Immature natural killer cell (primary cell): Measurements from ENCODE around the gene C1orf105. TPM values are rescaled to one million over a fixed set of nuclear protein-coding genes. Genes with fewer than 3 reads are reported as not detected.
"Not testable (repeated sequence)": the region's sequence is repeated elsewhere in the genome, so short reads cannot be mapped to it uniquely, and the experiment has no call there.

Experiments
- DNase-seq, 3 donors: peaks; one replicate each; pipeline ENCODE4 v3.0.0; 2022; ENCODE audit warnings: mixed read lengths in 1 of 3
- H3K27ac Mint-ChIP-seq, 6 donors: one replicate each; pipeline ENCODE4 v1.8.0; 2020; ENCODE audit warnings: mixed read lengths in 6 of 6, mild to moderate bottlenecking in 5 of 6, inconsistent platforms in 4 of 6, moderate library complexity in 3 of 6
- H3K27me3 Mint-ChIP-seq, 3 donors: one replicate each; pipeline ENCODE4 v1.8.0; 2020 to 2021; ENCODE audit warnings: low read depth in 3 of 3, mild to moderate bottlenecking in 3 of 3, mixed read lengths in 3 of 3, moderate library complexity in 3 of 3, inconsistent platforms in 1 of 3
- H3K36me3 Mint-ChIP-seq, 3 donors: one replicate each; pipeline ENCODE4 v1.8.0; 2020; ENCODE audit warnings: mixed read lengths in 3 of 3, inconsistent platforms in 2 of 3, mild to moderate bottlenecking in 2 of 3
- H3K4me1 Mint-ChIP-seq, 2 donors: one replicate each; pipeline ENCODE4 v1.8.0; 2020; ENCODE audit warnings: inconsistent platforms in 2 of 2, mild to moderate bottlenecking in 2 of 2, mixed read lengths in 2 of 2, moderate library complexity in 1 of 2
- H3K4me3 Mint-ChIP-seq, 5 donors: one replicate each; pipeline ENCODE4 v1.8.0; 2020; ENCODE audit warnings: mild to moderate bottlenecking in 5 of 5, mixed read lengths in 5 of 5, inconsistent platforms in 3 of 5, moderate library complexity in 3 of 5
- H3K9me3 Mint-ChIP-seq, 6 donors: one replicate each; pipeline ENCODE4 v1.8.0; 2020; ENCODE audit warnings: mild to moderate bottlenecking in 6 of 6, mixed read lengths in 6 of 6, inconsistent platforms in 4 of 6, moderate library complexity in 3 of 6
- polyA plus RNA-seq, 3 donors: library from polyadenylated mRNA; unstranded; fragments of 300-500 nt; fragmentation: Illumina TruSeq; gene quantifications; one replicate each; pipeline ENCODE4 v1.2.3, GENCODE V29; 2021

Gene C1orf105, protein sequence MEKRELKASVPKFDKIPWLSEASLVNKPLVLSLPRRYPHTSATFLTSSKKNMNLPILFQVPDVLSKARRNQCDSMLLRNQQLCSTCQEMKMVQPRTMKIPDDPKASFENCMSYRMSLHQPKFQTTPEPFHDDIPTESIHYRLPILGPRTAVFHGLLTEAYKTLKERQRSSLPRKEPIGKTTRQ
- not detected for polyA plus RNA-seq

DNA sequence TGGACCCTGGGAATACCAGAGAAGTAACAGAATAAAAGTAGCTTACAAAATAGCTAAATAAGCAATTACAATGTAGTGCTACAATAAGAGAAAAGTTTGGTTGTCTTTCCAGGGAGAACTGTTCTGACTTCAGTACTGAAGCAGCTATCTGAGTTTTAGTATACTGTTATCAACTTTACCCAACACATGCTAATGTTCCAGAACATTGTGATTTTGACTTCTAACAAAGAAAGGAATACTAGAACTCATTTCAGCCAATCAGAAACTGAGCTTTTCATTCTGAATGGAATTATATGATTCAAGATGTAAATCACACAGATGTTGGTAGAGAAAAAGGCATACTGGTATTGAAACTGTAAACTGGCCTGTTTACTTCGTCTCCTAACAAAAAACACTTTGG lies at the start of gene C1orf105:
Gene C1orf105 (plus strand): TSS at position 301 of the 400 bp plus-strand sequence. CDS start 201 bp downstream, outside the sequence.
- DNase-seq, result no peak
- Mint-ChIP-seq H3K36me3 (peaks cover 0 to 2% (median 0%) of the 10 kb centered on the region in 3 donors), H3K27ac (no peak within 1 kb of the TSS)

DNA sequence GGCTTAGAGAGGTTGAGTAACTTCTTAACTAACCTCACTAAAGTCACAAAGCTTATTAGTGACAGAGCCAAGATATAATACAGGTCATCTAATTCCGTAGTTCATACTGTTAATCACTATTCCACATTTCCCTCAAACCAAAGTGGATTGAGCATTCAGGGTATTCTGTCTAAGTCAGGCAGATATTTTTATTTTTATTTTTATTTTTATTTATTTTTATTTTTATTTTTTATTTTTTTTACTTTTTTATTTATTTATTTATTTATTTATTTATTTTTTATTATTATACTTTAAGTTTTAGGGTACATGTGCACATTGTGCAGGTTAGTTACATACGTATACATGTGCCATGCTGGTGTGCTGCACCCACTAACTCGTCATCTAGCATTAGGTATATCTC lies 48.8 kb upstream of the C1orf105 start:
- Mint-ChIP-seq H3K36me3 (peaks cover 13 to 18% (median 14%) of the 10 kb centered on the region in 3 donors), H3K9me3 (peaks cover 10 to 16% (median 12%) of the 10 kb centered on the region in 6 donors), H3K4me1 (peaks cover 20 to 24% of the 10 kb centered on the region in 2 donors)
- not testable (repeated sequence) for H3K27ac Mint-ChIP-seq, H3K27me3 Mint-ChIP-seq, H3K4me3 Mint-ChIP-seq, DNase-seq

More for the DNA sequence above, at the start of gene C1orf105:
- Mint-ChIP-seq H3K4me1 (no peaks in the 10 kb centered on the region), H3K27me3 (no peaks in the 10 kb centered on the region), H3K4me3 (no peak within 1 kb of the TSS), H3K9me3 (no peaks in the 10 kb centered on the region)

DNA sequence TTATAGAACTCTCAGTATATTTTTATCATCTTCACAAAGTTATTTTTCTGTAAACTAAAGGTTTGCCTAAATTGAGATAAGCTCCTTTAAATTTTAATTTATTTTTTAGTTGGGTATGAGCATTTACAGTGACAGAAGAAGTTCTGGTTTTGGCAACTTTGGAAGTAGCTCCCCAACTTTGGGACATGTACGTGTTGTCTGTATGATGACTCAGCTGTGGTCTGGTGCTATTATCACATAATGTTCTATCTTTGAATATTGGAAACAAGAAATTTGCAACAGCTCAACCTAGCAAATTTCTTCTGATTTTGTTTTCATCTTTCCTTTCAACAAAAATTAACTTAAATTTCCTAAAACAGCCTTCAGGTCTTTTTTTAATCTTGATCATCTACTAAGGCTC lies 46.6 kb upstream of the C1orf105 start:
- Mint-ChIP-seq H3K4me1 (peaks cover 25 to 26% of the 10 kb centered on the region in 2 donors), H3K9me3 (peaks cover 0 to 3% (median 0%) of the 10 kb centered on the region in 6 donors), H3K27me3 (peaks cover 0 to 2% (median 2%) of the 10 kb centered on the region in 3 donors), H3K27ac (no peak overlapping the region), H3K36me3 (no peaks in the 10 kb centered on the region), H3K4me3 (no peak overlapping the region)
- DNase-seq, result no peak

DNA sequence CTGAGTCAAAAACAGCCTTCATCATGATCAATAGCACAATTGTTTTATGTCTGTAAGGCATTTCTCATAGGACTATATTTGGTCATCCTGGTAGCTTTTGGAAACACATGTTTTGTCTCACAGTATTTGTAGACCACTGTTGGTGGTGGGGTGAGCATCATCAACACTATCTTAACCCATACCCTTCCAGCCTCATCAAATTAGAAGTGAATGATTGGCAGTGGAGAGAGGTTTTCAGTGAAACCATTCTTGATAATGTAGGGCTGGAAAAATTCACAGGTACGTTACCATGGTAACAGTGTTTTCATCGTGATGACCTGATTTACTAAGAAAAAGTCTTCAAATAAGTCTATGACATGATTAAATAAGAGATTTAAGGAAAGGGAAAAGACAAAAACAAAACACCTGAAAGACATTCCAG lies 45.3 kb upstream of the C1orf105 start:
- Mint-ChIP-seq H3K4me1 (peaks cover 32% of the 10 kb centered on the region in 2 donors), H3K27ac (no peak overlapping the region), H3K9me3 (no peaks in the 10 kb centered on the region), H3K27me3 (peaks cover 0 to 2% (median 2%) of the 10 kb centered on the region in 3 donors), H3K36me3 (no peaks in the 10 kb centered on the region), H3K4me3 (no peak overlapping the region)
- no peak for DNase-seq

DNA sequence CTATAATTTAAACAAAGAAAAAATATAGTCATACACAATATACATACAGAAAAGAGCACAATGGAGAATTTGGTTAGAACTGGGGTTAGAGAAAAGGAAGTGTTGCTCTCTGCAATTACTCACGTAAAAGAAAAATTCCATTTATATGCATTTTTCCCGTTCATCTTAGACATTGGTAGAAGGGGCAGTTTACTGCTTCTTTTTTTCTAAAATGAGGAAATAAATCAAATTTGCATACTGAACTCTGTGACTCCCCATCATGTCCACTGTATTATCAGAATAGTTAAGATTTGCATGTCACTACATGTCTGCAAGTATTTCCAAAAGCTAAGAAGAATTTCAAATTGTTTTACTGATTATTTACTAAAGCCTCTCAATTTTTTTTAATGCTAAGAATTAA lies 44.1 kb upstream of the C1orf105 start:
- Mint-ChIP-seq H3K36me3 (no peaks in the 10 kb centered on the region), H3K27me3 (peaks cover 2% of the 10 kb centered on the region in 3 donors), H3K4me3 (peak overlapping the region in 2 of 5 donors; percentile 23 to 50), H3K27ac (peak overlapping the region in 1 of 6 donors; percentile 8), H3K4me1 (peaks cover 43 to 44% of the 10 kb centered on the region in 2 donors), H3K9me3 (no peaks in the 10 kb centered on the region)
- DNase-seq, result no peak

DNA sequence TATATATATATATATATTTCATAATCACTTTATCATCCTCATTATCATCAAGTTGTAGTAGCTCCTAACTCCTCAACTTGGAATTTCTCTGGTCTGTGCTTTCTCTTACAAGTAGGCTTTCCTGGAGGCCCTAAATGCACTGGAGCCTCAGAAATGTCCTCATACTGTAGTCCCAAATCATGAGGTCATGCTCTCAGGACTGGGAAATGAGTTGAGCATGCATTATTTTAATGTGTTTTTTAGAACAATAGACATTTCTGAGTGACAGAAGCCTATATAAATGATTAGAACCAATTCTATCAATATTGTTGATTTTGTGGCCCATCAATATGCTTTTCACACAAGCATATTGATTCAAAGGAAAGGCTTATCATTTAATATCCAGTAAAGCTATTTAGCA lies 42.9 kb upstream of the C1orf105 start:
- H3K9me3 Mint-ChIP-seq, result no peaks in the 10 kb centered on the region
- peaks cover 53 to 56% of the 10 kb centered on the region in 2 donors for H3K4me1 Mint-ChIP-seq

DNA sequence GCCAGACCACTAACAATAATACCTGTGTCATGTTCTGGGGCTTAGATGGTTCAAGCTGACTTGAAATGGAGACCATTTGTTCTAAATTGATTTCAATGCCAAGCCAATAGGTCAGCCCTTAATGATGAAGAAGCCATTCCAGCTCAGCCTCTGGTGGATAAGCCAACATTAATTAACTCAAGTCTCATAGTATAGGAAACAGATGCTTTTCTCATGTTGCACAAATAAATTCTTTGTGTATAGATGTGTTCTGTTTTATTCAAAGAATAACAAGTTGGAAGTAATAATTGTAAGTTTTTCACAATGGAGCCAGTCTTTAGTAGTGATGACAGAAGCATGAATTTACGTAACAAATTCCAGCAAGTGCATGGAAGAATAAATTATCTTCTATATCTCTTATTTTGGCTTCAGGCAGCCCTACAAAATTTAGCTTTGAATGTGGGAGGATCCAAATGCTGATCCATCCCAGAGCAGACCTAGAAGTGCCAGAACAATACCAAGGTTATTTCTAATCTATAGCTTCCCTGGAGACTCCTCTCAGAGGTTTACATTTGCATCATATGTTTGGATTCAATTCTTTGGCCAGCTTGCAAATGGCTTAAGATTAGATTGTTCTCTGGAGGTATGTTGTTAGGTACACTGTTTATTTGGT lies 42.2 kb upstream of the C1orf105 start:
- no peaks in the 10 kb centered on the region for H3K9me3 Mint-ChIP-seq
- H3K4me3 Mint-ChIP-seq, result no peak overlapping the region
- DNase-seq, result no peak
- no peaks in the 10 kb centered on the region for H3K36me3 Mint-ChIP-seq
- H3K27ac Mint-ChIP-seq, result peak overlapping the region in 2 of 6 donors; percentile 30 to 39
- H3K27me3 Mint-ChIP-seq, result peaks cover 2% of the 10 kb centered on the region in 3 donors
- peaks cover 55 to 58% of the 10 kb centered on the region in 2 donors for H3K4me1 Mint-ChIP-seq

More for the DNA sequence above, 42.9 kb upstream of the C1orf105 start:
- Mint-ChIP-seq H3K27ac (no peak overlapping the region), H3K27me3 (peaks cover 2% of the 10 kb centered on the region in 3 donors), H3K36me3 (no peaks in the 10 kb centered on the region), H3K4me3 (no peak overlapping the region)
- no peak for DNase-seq

DNA sequence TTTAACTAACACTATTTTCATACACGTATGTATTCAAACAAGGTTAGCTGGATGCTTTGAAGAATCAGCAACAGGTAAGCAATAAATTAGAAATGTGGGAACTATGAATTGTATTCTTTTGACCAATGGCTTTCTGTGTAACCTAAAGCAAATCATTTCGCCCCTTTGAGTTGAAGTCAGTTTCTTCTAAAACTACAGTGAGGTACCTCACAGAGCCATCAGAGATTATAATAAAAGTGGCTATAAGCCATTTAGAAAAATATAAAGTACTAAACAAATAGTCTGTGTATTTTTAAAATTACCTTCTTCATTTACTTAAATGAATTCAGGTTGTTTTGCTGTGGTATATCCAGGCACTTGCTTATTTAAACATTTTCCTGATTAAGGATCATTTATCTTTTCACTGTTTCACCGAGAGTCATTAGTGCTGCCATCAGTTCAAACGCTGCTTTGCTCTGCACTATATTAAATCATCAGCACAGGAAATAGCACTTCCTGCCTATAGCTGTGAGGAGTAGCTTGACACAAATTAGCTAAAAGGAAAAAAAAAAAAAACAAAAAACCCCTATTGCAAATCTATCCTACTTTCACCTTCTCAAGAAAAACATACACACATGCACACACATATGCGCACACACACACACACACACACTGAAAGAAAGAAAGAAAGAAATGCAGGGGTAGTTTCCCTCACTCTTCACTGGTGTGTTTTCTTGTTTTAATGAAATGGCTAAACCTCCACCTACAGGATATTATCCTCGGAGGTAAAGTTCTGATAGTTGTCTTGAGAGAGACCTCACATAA lies 39.8 kb upstream of the C1orf105 start:
- peak overlapping the region; percentile 85 to 96 (median 94) for H3K27ac Mint-ChIP-seq
- H3K9me3 Mint-ChIP-seq, result no peaks in the 10 kb centered on the region
- H3K36me3 Mint-ChIP-seq, result no peaks in the 10 kb centered on the region
- DNase-seq, result peak; percentile 49 to 62 (median 51)
- H3K27me3 Mint-ChIP-seq, result peaks cover 0 to 2% (median 0%) of the 10 kb centered on the region in 3 donors
- H3K4me1 Mint-ChIP-seq, result peaks cover 41 to 42% of the 10 kb centered on the region in 2 donors
- H3K4me3 Mint-ChIP-seq, result peak overlapping the region; percentile 72 to 89 (median 80)

DNA sequence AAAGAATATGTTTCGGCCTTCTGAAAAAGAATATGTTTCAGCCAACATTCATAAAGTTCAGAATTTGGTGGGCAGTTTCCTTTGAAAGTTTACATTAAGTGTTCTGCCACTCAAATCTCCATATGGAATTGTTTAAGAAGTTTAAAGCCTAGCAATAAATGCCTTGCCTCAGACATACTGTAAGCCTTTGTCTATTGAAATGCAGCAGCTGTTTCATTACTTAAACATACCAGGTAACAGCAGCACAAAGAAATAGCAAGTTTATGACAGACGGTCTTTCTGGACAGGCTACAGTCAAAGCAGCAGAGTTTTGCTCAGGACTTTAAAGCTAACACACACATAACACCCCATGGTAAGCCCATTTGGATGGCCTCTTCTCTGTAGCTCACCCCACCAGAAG lies 38.5 kb upstream of the C1orf105 start:
- Mint-ChIP-seq H3K4me3 (peak overlapping the region in 2 of 5 donors; percentile 33 to 51), H3K9me3 (no peaks in the 10 kb centered on the region), H3K27me3 (peaks cover 0 to 2% (median 0%) of the 10 kb centered on the region in 3 donors), H3K4me1 (peaks cover 32 to 33% of the 10 kb centered on the region in 2 donors), H3K36me3 (peaks cover 0 to 5% (median 0%) of the 10 kb centered on the region in 3 donors), H3K27ac (peak overlapping the region; percentile 40 to 85 (median 60))
- DNase-seq, result no peak

DNA sequence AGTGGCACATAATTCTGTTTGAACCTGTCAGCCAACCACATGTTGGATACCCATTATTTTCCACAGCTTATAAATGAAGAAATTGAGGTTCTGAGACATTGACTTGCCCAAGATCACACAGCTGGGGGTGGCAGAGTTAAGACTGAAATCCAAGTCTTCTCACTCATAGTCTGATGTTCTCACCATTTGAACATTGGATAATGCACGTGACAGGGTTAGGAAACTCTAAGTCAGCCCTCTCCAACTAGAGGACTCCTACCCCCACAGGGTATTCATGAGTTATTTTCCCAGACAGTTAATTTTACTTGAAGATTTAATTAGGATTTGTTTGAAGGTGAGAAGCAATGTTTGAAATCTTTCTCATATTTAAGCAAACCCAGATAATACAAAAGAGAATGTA lies 38.1 kb upstream of the C1orf105 start:
- Mint-ChIP-seq H3K4me1 (peaks cover 32 to 33% of the 10 kb centered on the region in 2 donors), H3K4me3 (no peak overlapping the region), H3K27me3 (peaks cover 0 to 2% (median 0%) of the 10 kb centered on the region in 3 donors), H3K27ac (peak overlapping the region in 4 of 6 donors; percentile 19 to 46 (median 42)), H3K36me3 (peaks cover 0 to 5% (median 0%) of the 10 kb centered on the region in 3 donors), H3K9me3 (no peaks in the 10 kb centered on the region)
- no peak for DNase-seq

DNA sequence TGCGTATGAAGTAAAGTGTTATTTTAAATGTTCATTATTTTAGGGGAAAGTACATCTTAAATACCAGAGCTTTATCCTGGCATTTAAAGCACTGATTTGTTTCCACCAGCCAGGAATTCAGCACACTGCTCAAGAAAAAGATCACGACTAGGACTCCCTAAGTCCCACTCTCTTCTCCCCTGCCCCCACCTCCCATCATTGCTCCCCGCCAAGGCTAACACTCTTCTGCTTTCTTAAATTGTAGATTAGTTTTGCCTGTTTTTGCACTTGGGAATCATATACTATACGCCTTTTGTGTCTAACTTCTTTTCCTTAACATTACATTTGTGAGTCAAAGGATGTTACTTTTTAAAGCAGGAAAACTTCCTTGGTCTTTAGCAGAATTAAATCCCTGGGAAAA lies 37.5 kb upstream of the C1orf105 start:
- H3K4me1 Mint-ChIP-seq, result peaks cover 32 to 33% of the 10 kb centered on the region in 2 donors
- peaks cover 0 to 2% (median 0%) of the 10 kb centered on the region in 3 donors for H3K27me3 Mint-ChIP-seq
- H3K27ac Mint-ChIP-seq, result peak overlapping the region in 1 of 6 donors; percentile 53
- peaks cover 0 to 5% (median 0%) of the 10 kb centered on the region in 3 donors for H3K36me3 Mint-ChIP-seq
- H3K4me3 Mint-ChIP-seq, result no peak overlapping the region
- no peak for DNase-seq
- H3K9me3 Mint-ChIP-seq, result no peaks in the 10 kb centered on the region

DNA sequence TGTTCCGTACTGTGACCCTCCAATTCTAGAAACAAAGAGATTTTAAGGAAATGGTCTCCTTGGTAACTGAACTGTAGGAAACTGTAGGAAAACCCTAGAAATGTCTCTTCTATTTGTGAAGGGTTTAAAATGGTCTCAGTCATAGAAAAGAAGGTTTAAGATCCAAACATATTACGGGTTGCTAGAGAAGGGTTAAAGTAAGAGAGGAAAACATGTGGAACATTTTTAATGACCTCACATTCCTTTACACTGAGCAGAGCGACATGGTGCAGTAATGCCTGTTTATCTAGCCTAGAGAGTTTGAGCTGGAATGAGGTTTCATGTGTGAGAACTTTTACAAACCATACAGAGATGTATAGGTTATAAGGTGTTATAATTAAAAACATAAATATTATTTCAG lies 36.9 kb upstream of the C1orf105 start:
- H3K27me3 Mint-ChIP-seq, result peaks cover 0 to 2% (median 0%) of the 10 kb centered on the region in 3 donors
- DNase-seq, result no peak
- peaks cover 0 to 5% (median 0%) of the 10 kb centered on the region in 3 donors for H3K36me3 Mint-ChIP-seq
- H3K27ac Mint-ChIP-seq, result peak overlapping the region in 1 of 6 donors; percentile 53
- H3K9me3 Mint-ChIP-seq, result no peaks in the 10 kb centered on the region
- peaks cover 32 to 33% of the 10 kb centered on the region in 2 donors for H3K4me1 Mint-ChIP-seq
- H3K4me3 Mint-ChIP-seq, result no peak overlapping the region

DNA sequence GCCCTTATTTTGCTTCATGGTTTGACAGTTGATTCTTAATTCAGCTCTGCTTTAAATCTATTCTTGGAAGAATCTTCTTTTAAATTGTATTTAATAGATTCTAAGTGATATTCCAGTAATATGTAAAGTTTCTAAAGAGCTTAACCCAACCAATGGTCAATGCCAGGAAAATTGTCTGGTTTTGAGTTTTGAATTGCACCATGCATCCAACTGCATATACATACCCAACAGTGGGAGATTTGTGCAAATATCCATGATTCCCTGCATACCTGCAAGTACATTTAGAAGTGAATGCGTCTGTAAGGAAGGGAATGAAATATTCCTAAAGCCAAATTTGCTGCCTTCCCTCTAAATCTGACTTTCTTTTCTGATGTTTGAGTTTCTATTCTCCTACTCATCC lies 35.8 kb upstream of the C1orf105 start:
- peaks cover 0 to 7% (median 0%) of the 10 kb centered on the region in 3 donors for H3K36me3 Mint-ChIP-seq
- H3K9me3 Mint-ChIP-seq, result no peaks in the 10 kb centered on the region
- peaks cover 29 to 32% of the 10 kb centered on the region in 2 donors for H3K4me1 Mint-ChIP-seq
- no peak overlapping the region for H3K27ac Mint-ChIP-seq
- no peak overlapping the region for H3K4me3 Mint-ChIP-seq
- peaks cover 0 to 2% (median 0%) of the 10 kb centered on the region in 3 donors for H3K27me3 Mint-ChIP-seq
- no peak for DNase-seq
